ENCODE results near the gene DGUOK. TPM values are rescaled to one million over a fixed set of nuclear protein-coding genes. Genes with fewer than 3 reads are reported as not detected.

Gene DGUOK
- total RNA-seq, 1 experiment from 2014 or later: 100 TPM

GRCh38 chr2:73985308-73986084 is 58.8 kb downstream of the DGUOK start:
- Histone ChIP-seq H4K20me1 (ENCODE audit: insufficient read depth) (no peaks in the 10 kb centered on the region), H3K4me2 (ENCODE audit: low read length) (peak overlapping the region; percentile 86), H2AFZ (ENCODE audit: low read depth, low read length, poor library complexity, severe bottlenecking) (no peak overlapping the region), H3K9me3 (ENCODE audit: control insufficient read depth in 1 of 2, insufficient read depth in 1 of 2, low read depth in 1 of 2, low read length in 2 of 2) (no peaks in the 10 kb centered on the region), H3K36me3 (ENCODE audit: control insufficient read depth in 1 of 2, insufficient read depth in 2 of 2, low read length in 2 of 2) (peaks cover 7 to 37% of the 10 kb centered on the region in 2 experiments; a peak in 1 of 4 replicates), H3K27ac (ENCODE audit: low read depth, low read length) (peak overlapping the region; percentile 84), H3K27me3 (ENCODE audit: insufficient read depth, low read length) (no peaks in the 10 kb centered on the region), H3K4me3 (replicated peaks in 1 of 2; ENCODE audit: low read depth in 1 of 2, low read length in 2 of 2) (peak overlapping the region; percentile 66 to 70), H3K4me1 (ENCODE audit: control insufficient read depth in 1 of 2, insufficient read depth in 2 of 2, low read length in 2 of 2) (peaks cover 30 to 60% of the 10 kb centered on the region in 2 experiments), H3K9ac (ENCODE audit: low read length) (peak overlapping the region; percentile 90), H3K9me2 (ENCODE audit: insufficient read depth) (no peaks in the 10 kb centered on the region), H3K79me2 (ENCODE audit: insufficient read depth, low read length) (peaks cover 51% of the 10 kb centered on the region)
- no TSS peak for BruUV-seq (replicated peaks)
- ChIA-PET CTCF (no interaction called here), RAD21 (ENCODE audit: low non-redundant PET in 1 of 2, low total read pairs in 2 of 2, uncharacterized antibody in 2 of 2, unreplicated experiment in 2 of 2) (no interaction called here), POLR2A (no interaction called here)
- DNase-seq (ENCODE audit: low read depth, low spot score) (no peak), ATAC-seq (peak; percentile 4; the same call in 1 of the 2 replicates)
- intact Hi-C loops (cut with micrococcal nuclease): no loop called here
- TF ChIP-seq ATF3 (IDR thresholded peaks at IDR 0.05) (no peak), CEBPB (IDR thresholded peaks at IDR 0.05; ENCODE audit: low read depth) (no peak), MAX (IDR thresholded peaks at IDR 0.05) (no peak), SP1 (IDR thresholded peaks at IDR 0.05; ENCODE audit: low read depth) (no peak), ELF1 (IDR thresholded peaks at IDR 0.05; ENCODE audit: borderline replicate concordance, low read depth) (no peak), RAD21 (IDR thresholded peaks at IDR 0.05; ENCODE audit: low read depth) (no peak), FOSL1 (IDR thresholded peaks at IDR 0.05; ENCODE audit: low read depth) (no peak), SIN3A (IDR thresholded peaks at IDR 0.05; ENCODE audit: low read depth) (no peak), ZBTB33 (IDR thresholded peaks at IDR 0.05; ENCODE audit: extremely low read depth, insufficient replicate concordance, low read length) (no peak), POLR2A (IDR thresholded peaks at IDR 0.05; ENCODE audit: borderline replicate concordance, extremely low read depth, insufficient read depth, insufficient read length) (no peak), POLR2AphosphoS5 (IDR thresholded peaks at IDR 0.05; ENCODE audit: low read depth, low read length) (no peak), CBX3 (IDR thresholded peaks at IDR 0.05; ENCODE audit: low read depth) (no peak)

Measured in HCT116 (cell line).